Activated CD4-positive, alpha-beta T cell treated with anti-CD3 and anti-CD28 coated beads, Interleukin-2, amount 50 U/mL, for 48 hours (primary cell): ENCODE results near the gene C2CD5.

Experiments used
- DNase-seq, 2 experiments: peaks; one replicate each; pipeline ENCODE4 v3.0.0-alpha.2; 2020

The C2CD5 gene

DNA sequence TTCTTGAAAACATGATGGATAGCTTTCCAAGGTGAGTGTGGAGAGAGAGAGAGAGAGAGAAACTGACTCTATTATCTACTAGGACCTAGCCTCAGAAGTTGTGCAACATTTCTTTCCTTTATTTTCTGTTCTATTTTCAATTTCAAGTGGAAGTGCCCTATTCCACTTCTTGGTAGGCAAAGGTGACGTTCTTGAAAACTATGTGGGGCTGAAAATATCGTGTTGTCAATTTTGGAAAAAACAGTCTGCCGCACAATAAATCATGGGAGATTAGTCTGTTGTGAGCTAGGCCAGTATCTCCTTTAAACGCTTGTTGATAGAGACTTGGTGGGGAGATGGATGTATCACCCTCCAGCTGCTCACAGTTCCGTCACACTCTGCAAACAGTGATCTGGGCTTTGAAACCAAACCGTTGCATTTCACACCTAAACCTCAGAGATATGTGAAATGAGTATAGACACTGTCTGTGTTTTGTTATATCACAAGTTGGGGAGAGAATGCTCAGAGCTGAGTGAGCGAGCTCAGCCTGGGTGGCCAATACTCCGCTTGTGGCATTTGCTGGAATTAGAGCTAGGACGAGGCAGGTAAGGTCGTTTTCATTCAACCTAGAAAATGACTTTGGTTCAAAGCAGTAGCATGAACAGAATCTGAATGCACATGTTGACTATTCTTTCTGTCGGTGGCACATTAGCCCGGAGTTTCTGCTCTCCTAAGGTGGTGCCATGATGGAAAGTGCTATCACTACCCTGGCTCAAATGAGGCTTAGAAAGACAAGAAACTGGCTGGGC is 134.8 kb downstream of the C2CD5 start:
- DNase-seq = peak; percentile 32 to 40

DNA sequence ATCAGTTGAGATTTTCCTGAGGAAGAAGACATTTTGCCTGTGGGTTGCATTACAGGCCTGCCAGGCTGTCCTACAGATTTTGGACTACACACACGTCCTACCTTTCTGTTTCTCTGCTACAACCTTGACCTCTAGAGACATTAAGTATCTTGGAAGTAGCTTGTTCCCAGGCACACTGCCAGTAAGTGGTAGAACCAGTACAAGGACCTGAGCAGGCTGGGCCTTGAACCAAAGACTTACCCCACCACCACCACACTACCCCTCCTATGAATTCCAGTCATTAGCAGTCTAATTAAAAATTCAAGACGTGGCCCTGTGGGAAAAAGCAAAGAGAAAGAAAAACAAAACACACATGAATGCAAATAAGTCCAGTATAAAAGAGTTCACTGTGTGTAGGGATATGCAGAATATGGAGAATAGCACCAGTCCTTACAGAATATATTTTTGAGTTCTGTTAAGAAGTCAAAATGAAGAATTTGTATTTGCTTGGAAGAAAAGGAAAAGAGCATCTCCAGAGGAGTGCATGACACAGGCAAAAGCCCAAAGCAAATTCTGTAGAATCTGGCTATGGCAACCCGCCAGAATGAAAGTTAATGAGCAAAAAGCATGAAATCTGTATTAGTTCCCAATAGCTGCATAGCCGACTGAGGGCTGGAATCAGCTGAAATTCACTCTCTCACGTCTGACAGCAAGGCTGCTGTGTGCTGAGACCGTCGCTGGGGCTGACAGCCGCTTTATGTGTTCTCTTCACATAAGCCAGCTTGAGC is 135.5 kb downstream of the C2CD5 start:
- DNase-seq = no peak

DNA sequence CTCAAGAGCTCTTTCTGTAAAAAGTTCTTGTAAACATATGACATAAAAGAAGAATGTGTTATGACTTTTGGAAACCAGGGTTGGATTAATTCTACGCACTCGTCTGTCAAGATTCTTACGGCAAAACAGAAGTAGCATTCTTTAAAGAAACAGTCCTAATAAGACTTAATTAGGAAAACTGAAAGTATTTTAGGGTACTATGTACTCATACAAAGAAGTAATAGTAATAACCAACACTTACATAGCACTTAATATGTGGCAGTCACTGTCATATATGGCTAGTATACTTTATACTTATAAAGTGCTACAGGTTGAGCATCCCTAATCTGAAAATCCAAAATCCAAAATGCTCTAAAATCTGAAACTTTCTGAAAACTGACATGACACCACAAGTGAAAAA is 136.9 kb downstream of the C2CD5 start:
- DNase-seq = no peak

DNA sequence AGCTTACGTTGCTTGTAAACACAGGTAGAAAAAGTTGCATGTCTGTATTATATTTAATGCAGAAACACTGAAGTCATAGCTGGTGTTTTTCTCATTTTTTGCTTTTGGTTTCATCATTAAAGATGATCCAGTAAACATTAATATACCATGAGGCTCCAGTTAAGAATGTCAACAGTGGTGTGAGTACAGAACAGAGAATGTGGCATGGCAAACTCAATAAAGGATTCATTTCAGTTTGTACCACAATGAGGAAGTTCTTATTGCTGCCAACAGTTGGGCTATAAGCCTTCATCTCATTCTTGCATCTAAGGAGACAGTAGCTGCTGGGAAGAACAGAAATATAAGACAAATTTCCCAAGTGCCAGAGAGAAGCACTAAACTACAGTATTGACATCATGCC is 137.7 kb downstream of the C2CD5 start:
- DNase-seq = no peak

- no peak for DNase-seq
Measured at GRCh38 chr12:22399464-22400180, 144.7 kb downstream of the C2CD5 start.
